Immature natural killer cell (primary cell): ENCODE data around the gene XPO6. TPM values are rescaled to one million over a fixed set of nuclear protein-coding genes. Genes with fewer than 3 reads are reported as not detected.

Experiments used
- DNase-seq, 3 donors: peaks; one replicate each; pipeline ENCODE4 v3.0.0; 2022; ENCODE audit warnings: mixed read lengths in 1 of 3
- H3K27ac Mint-ChIP-seq, 6 donors: one replicate each; pipeline ENCODE4 v1.8.0; 2020; ENCODE audit warnings: mixed read lengths in 6 of 6, mild to moderate bottlenecking in 5 of 6, inconsistent platforms in 4 of 6, moderate library complexity in 3 of 6
- H3K27me3 Mint-ChIP-seq, 3 donors: one replicate each; pipeline ENCODE4 v1.8.0; 2020 to 2021; ENCODE audit warnings: low read depth in 3 of 3, mild to moderate bottlenecking in 3 of 3, mixed read lengths in 3 of 3, moderate library complexity in 3 of 3, inconsistent platforms in 1 of 3
- H3K36me3 Mint-ChIP-seq, 3 donors: one replicate each; pipeline ENCODE4 v1.8.0; 2020; ENCODE audit warnings: mixed read lengths in 3 of 3, inconsistent platforms in 2 of 3, mild to moderate bottlenecking in 2 of 3
- H3K4me1 Mint-ChIP-seq, 2 donors: one replicate each; pipeline ENCODE4 v1.8.0; 2020; ENCODE audit warnings: inconsistent platforms in 2 of 2, mild to moderate bottlenecking in 2 of 2, mixed read lengths in 2 of 2, moderate library complexity in 1 of 2
- H3K4me3 Mint-ChIP-seq, 5 donors: one replicate each; pipeline ENCODE4 v1.8.0; 2020; ENCODE audit warnings: mild to moderate bottlenecking in 5 of 5, mixed read lengths in 5 of 5, inconsistent platforms in 3 of 5, moderate library complexity in 3 of 5
- H3K9me3 Mint-ChIP-seq, 6 donors: one replicate each; pipeline ENCODE4 v1.8.0; 2020; ENCODE audit warnings: mild to moderate bottlenecking in 6 of 6, mixed read lengths in 6 of 6, inconsistent platforms in 4 of 6, moderate library complexity in 3 of 6
- polyA plus RNA-seq, 3 donors: library from polyadenylated mRNA; unstranded; fragments of 300-500 nt; fragmentation: Illumina TruSeq; gene quantifications; one replicate each; pipeline ENCODE4 v1.2.3, GENCODE V29; 2021

XPO6 gene
- polyA plus RNA-seq, 3 donors from 2014 or later: 40.7 to 75.5 (median 42.2) TPM

GRCh38 chr16:28155293-28155692 is 56.5 kb downstream of the XPO6 start:
- no peak overlapping the region for H3K4me3 Mint-ChIP-seq
- no peaks in the 10 kb centered on the region for H3K27me3 Mint-ChIP-seq
- H3K9me3 Mint-ChIP-seq: no peaks in the 10 kb centered on the region
- peaks cover 15 to 30% of the 10 kb centered on the region in 2 donors for H3K4me1 Mint-ChIP-seq
- H3K27ac Mint-ChIP-seq: peak overlapping the region in 2 of 6 donors; percentile 55
- no peak for DNase-seq
- H3K36me3 Mint-ChIP-seq: peaks cover 27 to 46% (median 36%) of the 10 kb centered on the region in 3 donors

GRCh38 chr16:28151180-28151579 is 60.6 kb downstream of the XPO6 start:
- no peak overlapping the region for H3K4me3 Mint-ChIP-seq
- peaks cover 37 to 40% of the 10 kb centered on the region in 2 donors for H3K4me1 Mint-ChIP-seq
- no peak for DNase-seq
- peak overlapping the region; percentile 4 to 74 (median 66) for H3K27ac Mint-ChIP-seq
- peaks cover 0 to 2% (median 0%) of the 10 kb centered on the region in 3 donors for H3K27me3 Mint-ChIP-seq
- H3K9me3 Mint-ChIP-seq: no peaks in the 10 kb centered on the region
- H3K36me3 Mint-ChIP-seq: peaks cover 42 to 73% (median 48%) of the 10 kb centered on the region in 3 donors

- Mint-ChIP-seq H3K27ac (peak overlapping the region; percentile 79 to 99 (median 86)), H3K9me3 (no peaks in the 10 kb centered on the region), H3K27me3 (peaks cover 0 to 2% (median 0%) of the 10 kb centered on the region in 3 donors), H3K36me3 (peaks cover 38 to 69% (median 52%) of the 10 kb centered on the region in 3 donors), H3K4me3 (peak overlapping the region in 2 of 5 donors; percentile 24 to 36), H3K4me1 (peaks cover 50 to 54% of the 10 kb centered on the region in 2 donors)
- no peak for DNase-seq
These were observed 62.5 kb downstream of the XPO6 start for GRCh38 chr16:28149011-28149888.

- peaks cover 3 to 9% (median 6%) of the 10 kb centered on the region in 3 donors for H3K27me3 Mint-ChIP-seq
- peaks cover 77 to 80% of the 10 kb centered on the region in 2 donors for H3K4me1 Mint-ChIP-seq
- peaks cover 30 to 60% (median 49%) of the 10 kb centered on the region in 3 donors for H3K36me3 Mint-ChIP-seq
- H3K27ac Mint-ChIP-seq: peak overlapping the region; percentile 90 to 100 (median 95)
- H3K9me3 Mint-ChIP-seq: no peaks in the 10 kb centered on the region
- H3K4me3 Mint-ChIP-seq: peak overlapping the region; percentile 12 to 59 (median 36)
- DNase-seq: peak; percentile 71 to 76 (median 73)
These were observed 65.2 kb downstream of the XPO6 start for GRCh38 chr16:28146536-28146935.

- DNase-seq: no peak
- H3K27ac Mint-ChIP-seq: peak overlapping the region; percentile 90 to 100 (median 95)
- H3K9me3 Mint-ChIP-seq: no peaks in the 10 kb centered on the region
- peaks cover 23 to 52% (median 42%) of the 10 kb centered on the region in 3 donors for H3K36me3 Mint-ChIP-seq
- H3K4me1 Mint-ChIP-seq: peaks cover 84 to 88% of the 10 kb centered on the region in 2 donors
- peak overlapping the region in 2 of 5 donors; percentile 12 to 36 for H3K4me3 Mint-ChIP-seq
- H3K27me3 Mint-ChIP-seq: peaks cover 7 to 16% (median 13%) of the 10 kb centered on the region in 3 donors
These were observed 66.0 kb downstream of the XPO6 start for GRCh38 chr16:28145796-28146195.

GRCh38 chr16:28140788-28141618 is 70.8 kb downstream of the XPO6 start:
- Mint-ChIP-seq H3K4me1 (peaks cover 96 to 99% of the 10 kb centered on the region in 2 donors), H3K27me3 (peaks cover 7 to 24% (median 18%) of the 10 kb centered on the region in 3 donors), H3K27ac (peak overlapping the region; percentile 99 to 100 (median 99)), H3K9me3 (no peaks in the 10 kb centered on the region), H3K4me3 (peak overlapping the region; percentile 82 to 92 (median 83)), H3K36me3 (peaks cover 7 to 17% (median 12%) of the 10 kb centered on the region in 3 donors)
- DNase-seq: peak; percentile 93 to 96 (median 95)

- Mint-ChIP-seq H3K4me3 (peak overlapping the region; percentile 66 to 83 (median 76)), H3K4me1 (peaks cover 87 to 99% of the 10 kb centered on the region in 2 donors), H3K27ac (peak overlapping the region; percentile 97 to 100 (median 99)), H3K36me3 (peaks cover 0 to 19% (median 10%) of the 10 kb centered on the region in 3 donors), H3K9me3 (no peaks in the 10 kb centered on the region), H3K27me3 (peaks cover 7 to 24% (median 18%) of the 10 kb centered on the region in 3 donors)
- DNase-seq: peak; percentile 60 to 69 (median 66)
These were observed 72.2 kb downstream of the XPO6 start for GRCh38 chr16:28139530-28139929.

- Mint-ChIP-seq H3K4me1 (peaks cover 64 to 73% of the 10 kb centered on the region in 2 donors), H3K27me3 (peaks cover 7 to 18% (median 18%) of the 10 kb centered on the region in 3 donors)
These were observed 74.9 kb downstream of the XPO6 start for GRCh38 chr16:28136751-28137434.

GRCh38 chr16:28133666-28134065 is 78.1 kb downstream of the XPO6 start:
- H3K27ac Mint-ChIP-seq: peak overlapping the region in 2 of 6 donors; percentile 63 to 65
- H3K4me1 Mint-ChIP-seq: peaks cover 37 to 51% of the 10 kb centered on the region in 2 donors
- DNase-seq: no peak
- H3K27me3 Mint-ChIP-seq: no peaks in the 10 kb centered on the region
- H3K4me3 Mint-ChIP-seq: no peak overlapping the region
- H3K36me3 Mint-ChIP-seq: peaks cover 19 to 58% (median 28%) of the 10 kb centered on the region in 3 donors
- H3K9me3 Mint-ChIP-seq: no peaks in the 10 kb centered on the region

More at GRCh38 chr16:28136751-28137434, 74.9 kb downstream of the XPO6 start:
- Mint-ChIP-seq H3K36me3 (peaks cover 4 to 35% (median 9%) of the 10 kb centered on the region in 3 donors), H3K9me3 (no peaks in the 10 kb centered on the region), H3K4me3 (peak overlapping the region; percentile 36 to 71 (median 58)), H3K27ac (peak overlapping the region; percentile 90 to 99 (median 94))
- peak; percentile 41 to 64 (median 56) for DNase-seq

GRCh38 chr16:28131743-28132393 is 79.9 kb downstream of the XPO6 start:
- peaks cover 24 to 43% of the 10 kb centered on the region in 2 donors for H3K4me1 Mint-ChIP-seq
- H3K27ac Mint-ChIP-seq: peak overlapping the region in 1 of 6 donors; percentile 22
- no peak overlapping the region for H3K4me3 Mint-ChIP-seq
- peaks cover 26 to 72% (median 28%) of the 10 kb centered on the region in 3 donors for H3K36me3 Mint-ChIP-seq
- no peaks in the 10 kb centered on the region for H3K9me3 Mint-ChIP-seq
- H3K27me3 Mint-ChIP-seq: no peaks in the 10 kb centered on the region
- DNase-seq: no peak

- Mint-ChIP-seq H3K4me1 (peaks cover 23 to 43% of the 10 kb centered on the region in 2 donors), H3K9me3 (no peaks in the 10 kb centered on the region), H3K27me3 (no peaks in the 10 kb centered on the region), H3K27ac (peak overlapping the region in 2 of 6 donors; percentile 34 to 69), H3K4me3 (no peak overlapping the region), H3K36me3 (peaks cover 28 to 76% (median 29%) of the 10 kb centered on the region in 3 donors)
- DNase-seq: no peak
These were observed 80.6 kb downstream of the XPO6 start for GRCh38 chr16:28131181-28131580.
